BLaER1 (cell line): ENCODE data around the gene ZDHHC17.

Experiments
- H3K27ac ChIP-seq: shearing (Covaris generic); formaldehyde crosslinking; 2 replicates; pipeline ENCODE4 v1.8.1; 2022
- H3K27me3 ChIP-seq: shearing (Covaris generic); formaldehyde crosslinking; 2 replicates; pipeline ENCODE4 v1.8.1; 2022
- H3K36me3 ChIP-seq: shearing (Covaris generic); formaldehyde crosslinking; 2 replicates; pipeline ENCODE4 v1.8.1; 2022
- H3K4me1 ChIP-seq: shearing (Covaris generic); formaldehyde crosslinking; 2 replicates; pipeline ENCODE4 v1.8.1; 2022
- H3K4me2 ChIP-seq: shearing (Covaris generic); formaldehyde crosslinking; 2 replicates; pipeline ENCODE4 v1.8.1; 2022
- H3K4me3 ChIP-seq: shearing (Covaris generic); formaldehyde crosslinking; 2 replicates; pipeline ENCODE4 v1.8.1; 2022
- H3K9ac ChIP-seq: shearing (Covaris generic); formaldehyde crosslinking; 2 replicates; pipeline ENCODE4 v1.8.1; 2022
- H3K9me3 ChIP-seq: shearing (Covaris generic); formaldehyde crosslinking; 2 replicates; pipeline ENCODE4 v1.8.1; 2022
- H4K20me1 ChIP-seq: shearing (Covaris generic); formaldehyde crosslinking; 2 replicates; pipeline ENCODE4 v1.8.1; 2022
- Cebpa-rat ChIP-seq: shearing (Covaris generic); IDR thresholded peaks from 2 replicates; pipeline ENCODE4 v1.8.1; 2022

Gene ZDHHC17

DNA sequence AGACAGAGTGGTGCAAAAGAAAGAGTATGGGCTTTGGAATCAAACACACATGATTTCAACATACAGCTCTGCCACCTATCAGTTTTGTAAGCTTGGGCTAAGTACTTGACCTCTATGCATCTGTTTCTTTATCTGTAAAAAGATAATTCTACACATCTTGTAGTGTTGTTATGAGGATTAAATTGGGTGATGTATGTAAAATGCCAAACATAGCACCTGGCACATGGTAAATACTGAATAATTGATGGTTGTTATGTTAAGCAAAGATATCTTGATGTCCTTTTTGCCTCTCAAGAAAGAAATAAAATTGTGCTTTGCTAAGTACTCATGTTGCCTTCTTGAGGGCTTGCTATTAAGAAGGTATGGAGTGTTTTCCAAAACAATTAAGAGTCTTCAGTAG, 117.2 kb downstream of the ZDHHC17 start:
- Histone ChIP-seq H4K20me1 (no peaks in the 10 kb centered on the region), H3K27ac (no peak overlapping the region), H3K36me3 (no peaks in the 10 kb centered on the region), H3K4me2 (no peak overlapping the region), H3K4me1 (peaks cover 24% of the 10 kb centered on the region), H3K4me3 (no peak overlapping the region), H3K9me3 (no peaks in the 10 kb centered on the region), H3K27me3 (peaks cover 7% of the 10 kb centered on the region; the same call in 1 of the 2 replicates), H3K9ac (no peak overlapping the region)
- no peak for TF ChIP-seq Cebpa-rat

DNA sequence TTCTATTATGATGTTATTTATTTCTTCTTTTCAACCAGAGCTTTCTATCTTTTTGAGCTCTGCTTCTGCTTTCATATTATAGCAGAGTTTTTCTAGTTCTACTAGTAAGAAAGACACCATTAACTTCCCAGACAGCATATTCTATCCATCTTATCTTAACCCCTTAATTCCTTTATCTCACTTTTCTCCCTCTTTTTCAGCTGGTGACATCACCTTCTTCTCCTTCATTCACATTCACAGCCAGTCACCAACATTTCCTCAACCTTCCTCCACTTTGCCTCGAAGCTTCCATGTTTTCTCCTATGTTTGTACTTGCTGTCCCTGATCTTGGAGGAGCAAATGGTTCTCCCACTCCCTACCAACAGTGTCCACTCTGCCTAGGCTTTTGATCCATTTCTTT, 118.5 kb downstream of the ZDHHC17 start:
- Histone ChIP-seq H3K4me1 (peaks cover 12% of the 10 kb centered on the region), H3K36me3 (no peaks in the 10 kb centered on the region), H3K27me3 (peaks cover 5% of the 10 kb centered on the region; the same call in 1 of the 2 replicates), H3K9me3 (no peaks in the 10 kb centered on the region), H3K27ac (no peak overlapping the region), H3K4me2 (no peak overlapping the region), H3K4me3 (no peak overlapping the region), H4K20me1 (no peaks in the 10 kb centered on the region), H3K9ac (no peak overlapping the region)
- TF ChIP-seq Cebpa-rat: no peak

DNA sequence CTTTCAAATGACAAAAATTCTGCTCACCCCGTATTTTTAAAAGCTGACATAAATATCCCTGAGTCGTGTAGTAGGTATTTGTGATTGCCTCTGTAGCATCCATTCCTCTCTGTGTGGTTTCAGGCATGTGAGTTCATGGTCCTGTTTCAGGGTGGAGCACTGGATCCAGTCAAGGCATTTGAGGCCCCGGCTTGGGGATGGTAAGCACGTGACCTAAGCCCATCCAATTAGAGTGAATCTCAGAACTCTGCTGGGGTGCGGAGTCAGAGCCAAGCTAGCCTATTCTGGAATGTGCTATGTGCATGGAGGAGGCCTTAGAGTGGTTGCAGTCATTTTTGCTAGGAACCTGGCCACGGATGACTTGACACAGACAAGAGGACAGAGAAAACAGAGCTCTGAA, 119.2 kb downstream of the ZDHHC17 start:
- TF ChIP-seq Cebpa-rat: no peak
- Histone ChIP-seq H4K20me1 (no peaks in the 10 kb centered on the region), H3K9ac (no peak overlapping the region), H3K9me3 (no peaks in the 10 kb centered on the region), H3K36me3 (no peaks in the 10 kb centered on the region), H3K4me1 (peaks cover 8% of the 10 kb centered on the region; the same call in 1 of the 2 replicates), H3K4me2 (no peak overlapping the region), H3K27me3 (peaks cover 2% of the 10 kb centered on the region; the same call in 1 of the 2 replicates), H3K27ac (no peak overlapping the region), H3K4me3 (no peak overlapping the region)

DNA sequence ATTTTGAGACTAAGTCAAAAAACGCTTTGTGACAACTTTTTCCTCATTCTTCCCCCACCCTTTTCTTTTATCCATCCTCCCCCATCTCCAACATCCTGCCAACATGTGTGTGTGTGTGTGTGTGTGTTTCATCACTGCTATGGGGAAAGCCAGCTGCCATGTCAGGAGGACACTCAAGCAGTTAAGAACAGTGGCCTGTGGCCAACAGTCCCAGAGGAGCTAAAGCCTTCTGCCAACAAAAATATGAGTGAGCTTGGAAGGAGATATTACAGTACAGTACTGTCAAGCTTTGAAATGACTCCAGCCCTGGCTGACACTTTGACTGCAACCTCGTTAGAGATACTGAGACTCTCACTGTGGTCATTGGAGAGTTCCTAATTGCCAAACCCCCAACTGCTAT, 119.9 kb downstream of the ZDHHC17 start:
- TF ChIP-seq Cebpa-rat: no peak
- H4K20me1 ChIP-seq: no peaks in the 10 kb centered on the region
- no peaks in the 10 kb centered on the region for H3K36me3 ChIP-seq
- H3K4me1 ChIP-seq: peaks cover 8% of the 10 kb centered on the region; the same call in 1 of the 2 replicates
- no peaks in the 10 kb centered on the region for H3K27me3 ChIP-seq
- H3K4me3 ChIP-seq: no peak overlapping the region
- no peaks in the 10 kb centered on the region for H3K9me3 ChIP-seq
- no peak overlapping the region for H3K27ac ChIP-seq
- no peak overlapping the region for H3K9ac ChIP-seq
- H3K4me2 ChIP-seq: no peak overlapping the region

DNA sequence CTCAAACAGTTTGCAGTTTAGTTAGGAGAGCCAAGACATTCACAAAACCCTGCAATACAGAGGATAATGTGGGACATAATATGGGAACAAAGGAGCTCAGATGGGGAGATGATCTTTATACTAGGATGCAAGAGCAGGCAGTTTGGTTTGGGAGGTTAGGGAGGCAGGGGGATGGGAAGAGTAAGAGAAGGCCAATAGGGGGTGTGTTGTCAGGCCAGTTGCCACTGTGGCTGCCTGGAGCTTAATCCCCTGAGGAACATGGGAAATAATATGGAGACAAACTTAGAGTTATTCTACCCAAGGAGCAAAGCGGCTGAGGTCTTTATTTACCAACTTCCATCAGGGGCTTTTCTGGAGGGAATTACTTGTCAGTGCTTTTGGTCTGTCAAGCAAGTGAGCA, 124.9 kb downstream of the ZDHHC17 start:
- no peaks in the 10 kb centered on the region for H3K27me3 ChIP-seq
- H3K9ac ChIP-seq: no peak overlapping the region
- no peaks in the 10 kb centered on the region for H3K4me1 ChIP-seq
- no peak for TF ChIP-seq Cebpa-rat
- H3K4me2 ChIP-seq: no peak overlapping the region
- H3K36me3 ChIP-seq: no peaks in the 10 kb centered on the region
- H3K27ac ChIP-seq: no peak overlapping the region
- H3K9me3 ChIP-seq: peaks cover 6% of the 10 kb centered on the region; the same call in 1 of the 2 replicates
- H3K4me3 ChIP-seq: no peak overlapping the region
- no peaks in the 10 kb centered on the region for H4K20me1 ChIP-seq

DNA sequence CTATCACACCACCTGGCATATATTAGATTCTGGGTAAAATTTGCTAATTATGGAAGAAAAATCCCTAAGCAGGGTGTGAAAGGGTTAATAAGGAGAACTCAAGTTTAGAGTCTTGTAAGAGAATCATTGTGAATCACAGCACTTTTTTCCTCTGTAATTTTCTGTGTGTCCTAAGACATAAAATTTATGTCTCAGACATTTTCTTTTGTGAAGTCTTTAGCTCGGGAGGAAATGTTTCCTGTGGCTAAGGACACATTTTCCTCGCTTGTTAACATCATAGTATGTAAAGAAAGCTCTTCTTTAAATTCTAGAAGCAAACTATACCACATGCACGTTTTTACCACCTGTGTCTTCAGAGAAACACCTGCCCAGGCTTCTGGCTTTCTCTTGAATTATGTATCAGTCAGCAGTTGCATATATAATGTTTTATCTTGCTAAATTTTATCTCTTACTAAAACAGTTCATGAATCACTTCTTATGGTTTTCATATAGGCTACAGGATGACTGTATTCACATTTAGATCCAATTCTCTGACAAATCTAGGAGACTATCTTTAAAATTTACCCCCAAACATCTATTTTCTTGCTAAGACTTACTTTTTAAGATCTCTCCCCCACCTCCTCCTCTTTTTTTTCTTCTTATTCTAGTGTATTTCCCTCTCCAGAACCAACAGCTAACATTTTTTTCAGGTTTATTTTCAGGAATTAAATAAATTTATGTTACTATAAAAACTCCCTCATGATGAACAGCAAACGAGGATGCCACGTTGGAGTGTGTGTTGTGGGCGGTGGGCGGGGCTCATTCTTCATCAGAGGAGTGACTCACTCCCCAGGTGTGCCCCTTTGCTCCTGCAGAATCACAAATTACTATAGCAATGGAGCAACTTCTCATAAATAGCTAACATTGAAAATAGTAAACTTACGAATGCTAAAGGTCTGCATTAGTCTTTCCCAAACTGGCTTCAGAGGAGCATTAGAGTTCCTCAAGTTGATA, 126.5 kb downstream of the ZDHHC17 start:
- Histone ChIP-seq H3K4me3 (no peak overlapping the region), H3K4me1 (no peaks in the 10 kb centered on the region), H3K27ac (no peak overlapping the region), H3K27me3 (no peaks in the 10 kb centered on the region), H3K9me3 (peaks cover 21% of the 10 kb centered on the region), H3K9ac (no peak overlapping the region), H3K36me3 (no peaks in the 10 kb centered on the region), H3K4me2 (no peak overlapping the region), H4K20me1 (no peaks in the 10 kb centered on the region)
- no peak for TF ChIP-seq Cebpa-rat

DNA sequence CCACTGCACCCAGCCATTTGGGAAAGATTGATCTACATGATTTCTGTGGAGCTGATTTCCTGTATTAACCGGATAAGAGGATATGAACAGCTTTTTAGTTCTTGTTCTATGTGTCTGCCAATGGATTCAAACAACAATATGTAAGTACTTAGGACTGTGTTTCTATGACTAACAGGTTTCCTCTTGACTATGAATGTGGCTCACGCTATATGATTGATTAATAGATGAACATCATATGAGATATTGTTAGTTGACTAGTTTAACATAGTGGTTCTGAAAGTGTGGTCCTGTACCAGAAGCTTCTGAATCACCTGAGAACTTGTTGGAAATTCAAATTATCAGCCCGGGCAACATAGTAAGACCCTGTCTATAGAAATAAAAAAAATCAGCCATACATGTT, 127.7 kb downstream of the ZDHHC17 start:
- no peak overlapping the region for H3K9ac ChIP-seq
- H3K36me3 ChIP-seq: no peaks in the 10 kb centered on the region
- no peak overlapping the region for H3K27ac ChIP-seq
- H3K9me3 ChIP-seq: peaks cover 21% of the 10 kb centered on the region
- no peaks in the 10 kb centered on the region for H3K4me1 ChIP-seq
- H3K4me2 ChIP-seq: no peak overlapping the region
- no peak for TF ChIP-seq Cebpa-rat
- no peaks in the 10 kb centered on the region for H4K20me1 ChIP-seq
- H3K4me3 ChIP-seq: no peak overlapping the region
- no peaks in the 10 kb centered on the region for H3K27me3 ChIP-seq

DNA sequence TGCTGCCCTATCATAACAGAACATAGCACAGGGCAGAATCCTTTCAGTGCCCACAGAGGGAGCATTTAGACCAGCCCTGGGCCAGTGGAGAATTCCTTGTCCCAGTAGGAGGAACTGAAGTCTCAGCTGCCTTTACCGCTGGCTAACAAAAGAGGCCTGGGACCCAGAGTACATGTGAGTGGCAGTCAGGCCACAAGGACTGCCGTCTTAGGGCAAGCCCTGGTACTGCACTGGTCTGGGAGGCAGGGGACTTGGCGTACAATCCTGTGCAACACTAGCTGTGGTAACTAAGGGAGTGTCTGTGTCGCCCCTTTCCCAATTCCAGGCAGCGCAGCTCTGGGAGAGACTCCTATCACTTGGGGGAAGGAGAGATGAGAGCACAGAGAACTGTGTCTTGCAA, 131.9 kb downstream of the ZDHHC17 start:
- no peak overlapping the region for H3K4me2 ChIP-seq
- no peaks in the 10 kb centered on the region for H4K20me1 ChIP-seq
- peaks cover 21% of the 10 kb centered on the region for H3K9me3 ChIP-seq
- no peak for TF ChIP-seq Cebpa-rat
- H3K36me3 ChIP-seq: no peaks in the 10 kb centered on the region
- no peak overlapping the region for H3K4me3 ChIP-seq
- H3K27ac ChIP-seq: no peak overlapping the region
- no peaks in the 10 kb centered on the region for H3K4me1 ChIP-seq
- no peak overlapping the region for H3K9ac ChIP-seq
- no peaks in the 10 kb centered on the region for H3K27me3 ChIP-seq

DNA sequence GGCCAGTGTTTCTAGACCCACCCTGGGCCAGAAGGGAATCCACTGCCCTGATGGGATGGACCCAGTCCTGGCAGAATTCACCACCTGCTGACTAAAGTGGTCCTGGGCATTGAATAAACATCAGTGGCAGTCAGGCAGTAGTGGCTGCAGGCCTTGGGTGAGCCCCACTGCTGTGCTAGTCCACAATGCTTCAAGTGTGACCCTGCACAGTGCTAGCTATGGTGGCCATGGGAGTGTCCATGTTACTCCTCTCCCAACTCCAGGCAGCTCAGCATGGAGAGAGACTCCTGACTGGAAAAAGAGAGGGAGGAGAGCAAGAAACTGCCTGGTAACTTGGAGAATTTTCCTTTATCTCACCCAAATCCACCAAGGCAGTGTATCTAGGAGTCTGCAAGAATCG, 132.4 kb downstream of the ZDHHC17 start:
- Histone ChIP-seq H3K4me1 (peaks cover 2% of the 10 kb centered on the region), H3K36me3 (no peaks in the 10 kb centered on the region), H3K9ac (no peak overlapping the region), H3K9me3 (peaks cover 21% of the 10 kb centered on the region), H3K27me3 (no peaks in the 10 kb centered on the region), H3K4me2 (no peak overlapping the region), H3K4me3 (no peak overlapping the region), H4K20me1 (no peaks in the 10 kb centered on the region), H3K27ac (no peak overlapping the region)
- no peak for TF ChIP-seq Cebpa-rat

DNA sequence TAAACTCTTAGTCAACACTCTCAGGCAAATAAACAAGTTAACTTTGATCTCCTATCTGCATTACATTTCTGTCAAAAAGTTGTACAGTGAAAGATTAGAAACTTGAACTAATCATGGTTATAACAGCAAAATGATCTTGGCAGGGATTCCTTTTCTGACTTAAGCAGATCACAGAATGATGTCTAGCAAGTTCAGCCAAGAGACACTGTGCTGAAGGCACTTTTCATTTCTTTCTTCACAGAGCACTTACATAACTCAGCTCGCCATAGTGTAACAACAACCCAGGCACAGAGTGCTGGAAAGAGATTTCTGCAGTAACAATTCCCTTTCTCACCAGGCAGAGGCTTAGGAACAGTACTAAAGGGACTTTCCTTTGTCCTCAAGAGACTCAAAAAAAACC, 134.5 kb downstream of the ZDHHC17 start:
- Histone ChIP-seq H3K27me3 (no peaks in the 10 kb centered on the region), H3K4me2 (no peak overlapping the region), H3K4me1 (peaks cover 19% of the 10 kb centered on the region), H3K9me3 (peaks cover 19% of the 10 kb centered on the region), H3K36me3 (no peaks in the 10 kb centered on the region), H3K27ac (no peak overlapping the region), H3K4me3 (no peak overlapping the region), H3K9ac (no peak overlapping the region), H4K20me1 (no peaks in the 10 kb centered on the region)
- TF ChIP-seq Cebpa-rat: no peak
